Measurements from ENCODE around the gene C1orf50. TPM values are rescaled to one million over a fixed set of nuclear protein-coding genes. Genes with fewer than 3 reads are reported as not detected.

Gene C1orf50
- total and polyA plus RNA-seq, 2 of the 4 experiments (the other 2 are of a cell fraction), result 2.0 to 6.0 TPM

GRCh38 chr1:42738678-42739226 is 28.3 kb upstream of the C1orf50 start:
- Histone ChIP-seq H3K4me2 (ENCODE audit: low read depth, low read length) (no peak overlapping the region), H3K9me1 (ENCODE audit: insufficient read depth, low read length) (no peaks in the 10 kb centered on the region), H3K4ac (ENCODE audit: low read depth, low read length) (no peak overlapping the region), H2BK120ac (ENCODE audit: low read depth, low read length) (no peak overlapping the region), H2AK5ac (ENCODE audit: low read depth, low read length) (no peak overlapping the region), H3K36me3 (ENCODE audit: control insufficient read depth, insufficient read depth, low read length) (no peaks in the 10 kb centered on the region), H4K8ac (ENCODE audit: low read depth in 2 of 2, low read length in 2 of 2) (no peak overlapping the region), H4K91ac (ENCODE audit: insufficient read depth, low read depth, low read length) (no peak overlapping the region), H3K9me3 (ENCODE audit: control insufficient read depth, insufficient read depth, low read length) (no peaks in the 10 kb centered on the region), H3K18ac (ENCODE audit: low read depth, low read length) (no peak overlapping the region), H3K4me3 (ENCODE audit: insufficient read depth, low read depth, low read length) (no peak overlapping the region), H2AFZ (replicated peaks; ENCODE audit: low read length, poor library complexity) (no peak overlapping the region), H4K5ac (ENCODE audit: low read depth, low read length) (no peak overlapping the region), H3K27me3 (ENCODE audit: control insufficient read depth, insufficient read depth, low read length) (no peaks in the 10 kb centered on the region; the same call in 1 of the 2 replicates), H3K4me1 (ENCODE audit: control insufficient read depth, insufficient read depth, low read length) (no peaks in the 10 kb centered on the region), H2AK9ac (replicated peaks; ENCODE audit: low read depth, low read length, poor library complexity) (no peak overlapping the region), H2BK20ac (ENCODE audit: low read depth, low read length) (no peak overlapping the region), H3K56ac (ENCODE audit: extremely low read depth, insufficient read depth, low read length) (no peak overlapping the region), H3K79me1 (ENCODE audit: low read depth in 1 of 2, low read length in 2 of 2) (no peaks in the 10 kb centered on the region), H3K23ac (ENCODE audit: low read depth, low read length) (no peak overlapping the region), H2BK5ac (ENCODE audit: low read depth, low read length, poor library complexity, severe bottlenecking) (no peak overlapping the region), H2BK15ac (ENCODE audit: low read depth, low read length) (no peak overlapping the region), H3K27ac (ENCODE audit: insufficient read depth, low read length) (no peak overlapping the region), H3K9ac (ENCODE audit: low read depth, low read length) (no peak overlapping the region), H3K14ac (replicated peaks; ENCODE audit: low read depth, low read length) (no peak overlapping the region), H4K20me1 (ENCODE audit: insufficient read depth, low read length) (no peaks in the 10 kb centered on the region)
- CTCF ChIA-PET, result no interaction called here
- no peak for TF ChIP-seq MAFK (IDR thresholded peaks at IDR 0.05; ENCODE audit: low read depth, low read length)
- no peak for TF ChIP-seq NFE2L2 (IDR thresholded peaks at IDR 0.05; ENCODE audit: low read depth, low read length)
- TF ChIP-seq FOS (IDR thresholded peaks at IDR 0.05; ENCODE audit: low read depth, low read length), result no peak
- no peak for TF ChIP-seq MXI1 (IDR thresholded peaks at IDR 0.05; ENCODE audit: borderline replicate concordance, low read depth, low read length)
- POLR2A ChIA-PET (ENCODE audit: unreplicated experiment), result no interaction called here
- DNase-seq (no peak), ATAC-seq (ENCODE audit: low read depth) (no peak)
- WGBS, 2 experiments (ENCODE audit: extremely low coverage in 2 of 2, insufficient read length in 1 of 2), result 80% methylated on average over 1 of the region's 8 CpGs; no CpG with 5 or more reads in 1 of the 2 experiments
- in situ Hi-C loops (cut with MboI; ENCODE audit: low sequenced_read_pairs) (no loop called here), intact Hi-C loops (cut with micrococcal nuclease) (no loop called here), dilution Hi-C loops (cut with HindIII; ENCODE audit: low sequenced_read_pairs, unreplicated experiment) (no loop called here)
- BruUV-seq (replicated peaks), result no TSS peak
